GM21786 (cell line): Measurements from ENCODE around the gene RBM10.

Source experiments
- ATAC-seq: cut with Tn5 transposase; IDR thresholded peaks from one replicate; pipeline ENCODE4 v1.9.1; 2021; ENCODE audit not compliant: unreplicated experiment

The RBM10 gene

GRCh38 chrX:47197526-47197925 lies 52.5 kb downstream of the RBM10 start:
- no peak for ATAC-seq

DNA sequence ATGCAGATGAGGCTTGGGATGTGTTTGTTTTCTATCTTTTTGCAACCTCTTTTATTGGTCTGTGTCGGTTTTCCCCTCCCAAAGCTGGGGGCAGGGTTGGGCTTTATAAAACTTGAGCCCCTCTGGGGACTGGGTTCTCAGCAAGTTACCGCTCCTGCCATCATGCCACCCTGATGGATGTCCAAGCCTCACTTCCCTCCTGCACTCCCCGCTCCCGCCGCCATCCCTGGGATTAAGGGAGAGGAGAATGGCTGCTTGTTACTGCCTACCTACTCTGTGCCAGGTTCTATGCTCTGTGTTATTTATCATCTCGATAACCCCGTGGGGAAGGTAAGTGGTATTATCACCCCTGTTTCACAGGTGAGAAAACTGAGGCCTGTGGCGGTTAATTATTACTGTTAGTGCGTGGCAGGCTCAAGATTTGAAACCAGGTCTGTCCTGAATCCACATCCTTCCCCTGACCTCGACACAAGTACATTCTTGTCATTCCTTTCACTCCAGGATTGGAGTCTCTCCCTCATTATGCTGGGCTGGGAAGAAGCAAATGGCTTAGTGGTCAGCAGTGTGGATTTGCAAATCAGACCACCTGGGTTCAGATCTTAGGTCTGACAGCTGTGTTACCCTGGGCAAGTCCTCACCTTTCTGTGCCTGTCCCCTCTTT lies 53.1 kb downstream of the RBM10 start:
- ATAC-seq, result no peak

DNA sequence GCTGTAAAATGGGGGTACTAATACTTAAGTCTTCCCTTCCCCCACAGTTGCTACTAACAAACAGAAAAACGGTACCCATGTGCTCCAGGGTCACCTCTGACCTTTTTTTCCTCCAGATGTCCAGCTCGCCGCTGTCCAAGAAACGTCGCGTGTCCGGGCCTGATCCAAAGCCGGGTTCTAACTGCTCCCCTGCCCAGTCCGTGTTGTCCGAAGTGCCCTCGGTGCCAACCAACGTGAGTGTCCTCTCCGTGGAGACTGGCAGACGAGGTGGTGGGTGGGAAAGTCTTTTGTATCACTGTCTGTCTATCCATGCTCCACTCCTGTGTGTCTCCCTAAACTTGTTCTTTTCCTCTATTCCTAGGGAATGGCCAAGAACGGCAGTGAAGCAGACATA lies 53.7 kb downstream of the RBM10 start:
- ATAC-seq, result no peak

DNA sequence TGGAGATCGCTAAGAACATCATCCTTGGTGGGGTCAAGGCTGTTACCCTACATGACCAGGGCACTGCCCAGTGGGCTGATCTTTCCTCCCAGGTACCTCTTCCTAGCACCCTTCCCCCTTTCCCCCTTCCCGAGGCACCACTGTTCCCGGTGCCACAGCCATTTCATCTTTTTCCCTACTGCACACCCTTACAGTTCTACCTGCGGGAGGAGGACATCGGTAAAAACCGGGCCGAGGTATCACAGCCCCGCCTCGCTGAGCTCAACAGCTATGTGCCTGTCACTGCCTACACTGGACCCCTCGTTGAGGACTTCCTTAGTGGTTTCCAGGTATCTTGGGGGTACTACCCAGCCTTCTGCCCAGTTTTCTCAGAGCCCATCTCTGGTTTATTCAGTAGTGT lies 54.3 kb downstream of the RBM10 start:
- no peak for ATAC-seq

DNA sequence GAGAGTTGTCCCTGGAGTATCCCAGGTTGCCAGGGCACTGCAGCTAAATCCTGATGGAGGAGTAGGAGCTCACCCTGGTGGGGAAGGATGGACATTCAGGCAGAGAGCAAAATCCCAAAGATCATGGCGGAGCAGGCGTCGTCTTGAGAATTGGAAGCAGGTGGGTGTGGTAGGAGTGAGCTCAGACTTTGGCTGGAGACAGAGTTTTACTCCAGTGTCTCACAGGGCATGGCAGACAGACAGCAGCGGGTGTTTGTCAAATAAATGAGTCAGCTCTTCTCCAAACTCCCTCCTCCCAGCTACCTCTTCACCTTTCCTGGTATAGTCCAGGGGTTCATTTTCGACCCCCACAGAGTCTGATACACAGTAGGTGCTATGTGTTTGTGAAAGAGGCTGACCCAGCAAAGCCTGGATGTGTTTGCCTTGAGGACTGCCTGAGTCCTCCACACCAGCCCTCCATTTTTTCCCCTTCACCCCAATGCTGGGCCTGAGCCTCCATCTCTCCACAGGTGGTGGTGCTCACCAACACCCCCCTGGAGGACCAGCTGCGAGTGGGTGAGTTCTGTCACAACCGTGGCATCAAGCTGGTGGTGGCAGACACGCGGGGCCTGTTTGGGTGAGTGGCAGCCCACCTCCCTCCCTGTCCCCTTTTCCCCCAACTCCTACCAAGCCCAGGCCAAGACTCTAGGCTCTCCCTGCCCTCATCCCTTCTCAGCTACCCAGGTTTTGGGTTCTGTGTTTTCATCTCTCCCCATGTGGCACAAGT lies 55.5 kb downstream of the RBM10 start:
- no peak for ATAC-seq

GRCh38 chrX:47201345-47201944 lies 56.4 kb downstream of the RBM10 start:
- ATAC-seq, result no peak

DNA sequence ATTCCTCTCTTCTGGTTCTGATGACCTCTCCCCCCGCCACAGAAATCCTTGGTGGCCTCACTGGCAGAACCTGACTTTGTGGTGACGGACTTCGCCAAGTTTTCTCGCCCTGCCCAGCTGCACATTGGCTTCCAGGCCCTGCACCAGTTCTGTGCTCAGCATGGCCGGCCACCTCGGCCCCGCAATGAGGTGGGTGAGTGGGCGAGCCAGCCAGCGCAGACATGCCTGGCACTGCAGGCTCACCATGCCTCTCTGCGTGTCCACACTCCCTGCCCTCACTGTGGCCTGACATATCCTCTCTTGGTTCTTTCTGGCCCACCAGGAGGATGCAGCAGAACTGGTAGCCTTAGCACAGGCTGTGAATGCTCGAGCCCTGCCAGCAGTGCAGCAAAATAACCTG lies 57.3 kb downstream of the RBM10 start:
- ATAC-seq, result no peak

DNA sequence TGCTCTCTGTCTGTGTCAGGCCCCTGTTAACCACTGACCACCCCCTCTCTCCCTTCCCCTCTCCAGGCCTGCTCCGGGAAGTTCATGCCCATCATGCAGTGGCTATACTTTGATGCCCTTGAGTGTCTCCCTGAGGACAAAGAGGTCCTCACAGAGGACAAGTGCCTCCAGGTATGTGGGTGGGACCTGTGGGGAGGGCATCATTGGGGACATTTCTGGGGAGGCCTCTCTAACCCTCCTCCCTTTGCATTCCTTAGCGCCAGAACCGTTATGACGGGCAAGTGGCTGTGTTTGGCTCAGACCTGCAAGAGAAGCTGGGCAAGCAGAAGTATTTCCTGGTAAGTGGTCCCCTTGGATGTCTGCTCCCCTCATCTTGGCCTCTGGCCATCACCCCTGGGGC lies 57.9 kb downstream of the RBM10 start:
- no peak for ATAC-seq

DNA sequence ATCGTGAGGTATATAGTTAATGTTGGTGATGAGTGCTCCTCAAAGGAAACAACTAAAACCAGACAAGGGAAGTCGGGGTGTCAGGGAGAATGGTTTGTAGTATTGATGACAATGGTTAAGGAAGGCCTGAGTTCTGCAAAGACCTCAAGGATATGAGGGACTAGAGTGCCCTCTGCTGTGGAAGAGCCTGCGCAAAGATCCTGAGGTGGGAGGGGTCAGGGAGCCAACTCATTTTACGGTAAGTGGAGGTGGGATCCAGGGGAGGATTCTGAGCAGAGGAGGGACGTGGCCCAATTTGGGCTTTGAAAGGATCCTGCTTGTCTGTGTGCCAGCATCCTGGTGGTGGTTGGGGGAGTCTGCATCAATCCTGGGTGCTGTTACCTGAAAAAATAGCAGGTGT lies 59.9 kb downstream of the RBM10 start:
- ATAC-seq, result no peak

- ATAC-seq, result no peak
These were observed 61.3 kb downstream of the RBM10 start for GRCh38 chrX:47206316-47206715.

GRCh38 chrX:47208108-47208507 lies 63.1 kb downstream of the RBM10 start:
- ATAC-seq, result no peak

GRCh38 chrX:47209508-47210238 lies 64.7 kb downstream of the RBM10 start:
- no peak for ATAC-seq

GRCh38 chrX:47210661-47211425 lies 65.8 kb downstream of the RBM10 start:
- no peak for ATAC-seq

DNA sequence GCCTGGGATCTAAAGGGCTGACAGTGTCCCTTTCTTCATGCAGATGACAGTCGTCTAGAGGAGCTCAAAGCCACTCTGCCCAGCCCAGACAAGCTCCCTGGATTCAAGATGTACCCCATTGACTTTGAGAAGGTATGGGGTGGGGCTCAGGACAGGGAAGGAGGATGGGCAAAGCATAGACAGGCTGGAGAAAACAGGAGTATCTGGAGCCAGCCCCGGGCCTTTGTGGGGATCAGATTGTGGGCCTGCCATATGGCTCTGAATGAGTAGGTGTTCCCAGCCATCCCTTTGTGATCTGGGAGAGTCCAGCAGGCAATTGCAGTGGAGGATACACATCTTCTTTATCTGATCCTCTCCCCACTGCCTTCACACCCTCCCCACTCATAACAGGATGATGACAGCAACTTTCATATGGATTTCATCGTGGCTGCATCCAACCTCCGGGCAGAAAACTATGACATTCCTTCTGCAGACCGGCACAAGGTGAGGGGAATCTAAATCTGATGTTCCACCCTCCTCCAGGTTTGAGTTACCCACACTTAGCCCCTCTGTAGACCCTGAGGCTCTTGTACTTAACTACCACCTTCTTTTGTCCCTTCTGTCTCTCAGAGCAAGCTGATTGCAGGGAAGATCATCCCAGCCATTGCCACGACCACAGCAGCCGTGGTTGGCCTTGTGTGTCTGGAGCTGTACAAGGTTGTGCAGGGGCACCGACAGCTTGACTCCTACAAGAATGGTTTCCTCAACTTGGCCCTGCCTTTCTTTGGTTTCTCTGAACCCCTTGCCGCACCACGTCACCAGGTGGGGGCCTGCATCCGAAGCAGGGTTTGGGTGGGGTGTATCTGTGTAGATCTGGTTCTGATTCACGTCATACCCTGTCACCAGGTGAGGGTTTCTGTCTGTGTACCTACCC lies 67.6 kb downstream of the RBM10 start:
- ATAC-seq, result no peak

- ATAC-seq, result no peak
These were observed 69.5 kb downstream of the RBM10 start for GRCh38 chrX:47214435-47215077.

- no peak for ATAC-seq
These were observed 70.4 kb downstream of the RBM10 start for GRCh38 chrX:47215291-47215900.

GRCh38 chrX:47216393-47216925 lies 71.4 kb downstream of the RBM10 start:
- ATAC-seq, result no peak

- no peak for ATAC-seq
These were observed 72.3 kb downstream of the RBM10 start for GRCh38 chrX:47217121-47217851.
